ENCODE measurements around the gene TPSG1.

TPSG1 gene

DNA sequence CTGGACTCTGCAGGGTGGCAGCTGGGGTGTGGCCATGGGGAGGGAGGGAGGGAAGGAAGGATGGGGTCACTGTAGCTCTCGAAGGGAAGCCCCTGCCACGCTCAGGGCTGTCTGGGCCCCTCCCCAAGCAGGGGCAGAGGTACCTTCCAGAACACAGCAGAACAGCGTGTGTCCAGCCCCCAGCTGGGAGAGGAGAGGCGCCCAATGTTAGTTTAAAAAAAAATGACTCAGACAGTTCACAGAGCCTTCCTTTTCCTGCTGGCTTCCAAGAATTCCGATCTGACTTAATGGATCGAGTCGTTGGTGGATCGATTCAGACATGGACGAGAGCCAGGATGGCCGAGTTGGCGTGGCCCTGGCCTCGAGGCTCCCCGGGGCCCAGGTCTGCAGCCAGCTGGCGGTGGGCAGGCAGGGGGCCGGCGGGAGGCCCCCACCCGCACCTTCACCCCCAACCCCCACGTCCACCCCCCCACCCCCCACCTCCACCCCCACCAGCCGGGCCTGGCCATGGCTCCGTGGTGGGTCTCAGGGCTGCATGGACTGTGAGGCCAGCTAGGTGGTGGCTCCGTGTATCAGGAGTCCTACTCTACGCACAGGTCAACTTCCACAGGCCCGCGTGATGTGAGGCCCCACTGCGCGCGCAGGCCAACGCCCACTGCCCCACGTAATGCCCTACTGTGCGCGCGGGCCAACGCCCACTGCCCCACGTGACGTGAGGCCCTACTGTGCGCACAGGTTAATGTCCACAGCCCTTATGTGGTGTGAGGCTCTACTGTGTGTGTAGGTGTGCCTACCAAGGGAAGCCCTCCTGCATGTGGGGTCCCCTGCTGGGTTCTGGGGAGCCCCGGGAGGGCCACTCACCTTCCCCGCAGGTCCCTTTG lies 50.4 kb downstream of the TPSG1 start:
- DNase-seq, result no peak

DNA sequence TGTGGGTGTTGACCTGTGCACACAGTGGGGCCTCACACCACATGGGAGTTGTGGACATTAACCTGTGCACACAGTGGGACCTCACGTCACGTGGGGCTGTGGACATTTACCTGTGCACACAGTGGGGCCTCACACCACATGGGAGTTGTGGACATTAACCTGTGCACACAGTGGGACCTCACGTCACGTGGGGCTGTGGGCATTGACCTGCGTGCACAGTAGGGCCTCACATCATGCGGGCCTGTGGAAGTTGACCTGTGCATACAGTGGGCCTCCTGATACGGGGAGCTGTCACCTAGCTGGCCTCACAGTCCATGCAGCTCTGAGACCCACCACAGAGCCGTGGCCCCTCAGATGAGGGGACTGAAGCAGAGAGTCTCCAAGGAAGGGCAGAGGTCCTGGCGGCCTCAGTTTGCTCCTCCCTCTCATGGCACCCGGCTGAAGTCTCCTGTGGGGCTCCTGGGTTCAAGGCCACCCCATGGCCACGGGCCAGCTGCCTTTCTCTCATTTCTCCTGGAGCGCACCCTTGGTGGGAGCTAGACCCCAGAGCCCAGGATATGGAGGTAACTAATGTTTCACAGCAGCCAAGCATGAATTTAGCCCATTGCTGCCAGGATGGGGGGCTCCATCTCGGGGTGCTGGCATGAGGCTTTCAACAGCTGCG lies 51.1 kb downstream of the TPSG1 start:
- DNase-seq, result no peak

DNA sequence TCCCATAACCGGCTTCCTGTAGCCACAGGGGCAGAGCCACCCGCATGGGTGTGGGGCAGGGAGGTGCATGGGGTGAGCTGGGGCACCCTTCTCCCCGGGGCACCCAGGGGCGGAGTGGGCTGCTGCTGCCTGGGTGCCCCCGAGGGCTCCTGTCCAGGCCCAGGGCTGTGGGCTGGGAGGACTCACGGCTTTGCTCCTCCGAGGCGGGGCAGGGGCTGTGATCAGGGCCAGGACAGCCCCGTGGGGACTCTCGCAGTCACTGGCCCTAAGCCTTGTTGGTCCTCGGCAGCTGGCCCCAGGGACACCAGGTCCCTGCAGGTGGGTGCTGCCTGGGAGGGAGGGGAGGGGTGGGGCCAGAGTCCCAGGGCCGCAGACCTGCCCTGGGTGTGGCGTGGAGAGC lies 52.4 kb downstream of the TPSG1 start:
- DNase-seq, result no peak

DNA sequence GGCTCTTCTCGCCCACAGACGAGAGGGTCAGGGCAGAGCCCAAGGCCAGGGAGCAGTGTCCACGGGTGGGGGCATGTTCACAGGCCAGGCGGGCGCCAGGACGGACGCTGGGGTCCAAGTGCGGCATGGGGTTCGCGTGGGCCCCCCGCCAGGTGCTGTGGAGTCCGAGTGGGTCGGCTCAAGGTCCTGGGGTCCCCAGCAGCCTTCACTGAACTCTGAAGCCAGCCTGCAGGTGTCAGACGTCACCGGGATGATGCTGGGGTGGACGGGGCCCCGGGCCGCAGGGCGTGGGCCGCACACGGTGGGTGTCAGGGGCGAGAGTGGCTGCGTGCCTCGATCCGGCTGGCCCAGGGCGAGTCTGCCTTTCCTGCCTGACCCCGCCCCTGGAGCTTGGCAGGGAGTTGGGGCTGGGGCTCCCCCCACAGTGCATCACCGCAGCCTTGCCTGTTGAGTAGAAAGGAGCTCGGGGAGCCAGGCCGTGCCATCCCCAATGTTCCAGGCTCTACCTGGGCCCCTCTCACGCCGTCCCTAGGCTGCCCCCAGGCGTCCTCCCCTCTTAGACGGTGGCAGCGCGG lies 53.1 kb downstream of the TPSG1 start:
- no peak for DNase-seq
